ENCODE data around the gene SLC26A4.

SLC26A4 gene

GRCh38 chr7:107744345-107744750 is 83.7 kb downstream of the SLC26A4 start:
- DNase-seq (ENCODE audit: low read depth in 2 of 2): no peak

GRCh38 chr7:107746006-107746405 is 85.4 kb downstream of the SLC26A4 start:
- DNase-seq (ENCODE audit: low read depth in 2 of 2): no peak

- no peak for DNase-seq (ENCODE audit: low read depth in 2 of 2)
Observed at GRCh38 chr7:107751113-107751512, 90.5 kb downstream of the SLC26A4 start.

GRCh38 chr7:107754642-107755041 is 94.0 kb downstream of the SLC26A4 start:
- DNase-seq (ENCODE audit: low read depth in 2 of 2): no peak

GRCh38 chr7:107758667-107759066 is 98.0 kb downstream of the SLC26A4 start:
- no peak for DNase-seq (ENCODE audit: low read depth in 2 of 2)

GRCh38 chr7:107767391-107767790 is 106.8 kb downstream of the SLC26A4 start:
- no peak for DNase-seq (ENCODE audit: low read depth in 2 of 2)
